ENCODE results near the gene OR4K17. TPM values are rescaled to one million over a fixed set of nuclear protein-coding genes. Genes with fewer than 3 reads are reported as not detected.

Gene OR4K17
- total and polyA plus RNA-seq, 11 donors = not detected

Other genes with a start within 250 kb of the OR4K17 start
- gene OR4K2, start 235.6 kb upstream of the OR4K17 start, total RNA-seq = not detected
- gene OR4K2, start 235.6 kb upstream of the OR4K17 start, polyA plus RNA-seq = not detected
- not detected for gene OR4K5, start 190.1 kb upstream of the OR4K17 start, total RNA-seq
- not detected for gene OR4K5, start 190.1 kb upstream of the OR4K17 start, polyA plus RNA-seq
- not detected for gene OR4K1, start 179.8 kb upstream of the OR4K17 start, total RNA-seq
- gene OR4K1, start 179.8 kb upstream of the OR4K17 start, polyA plus RNA-seq = not detected
- gene OR4K15, start 135.1 kb upstream of the OR4K17 start, total RNA-seq = not detected
- gene OR4K15, start 135.1 kb upstream of the OR4K17 start, polyA plus RNA-seq = not detected
- not detected for gene OR4Q2, start 108.6 kb upstream of the OR4K17 start, total RNA-seq
- not detected for gene OR4Q2, start 108.6 kb upstream of the OR4K17 start, polyA plus RNA-seq
- not detected for gene OR4K14, start 91.4 kb upstream of the OR4K17 start, total RNA-seq
- not detected for gene OR4K14, start 91.4 kb upstream of the OR4K17 start, polyA plus RNA-seq
- gene OR4K13, start 74.7 kb upstream of the OR4K17 start, total RNA-seq = not detected
- not detected for gene OR4K13, start 74.7 kb upstream of the OR4K17 start, polyA plus RNA-seq
- not detected for gene OR4L1, start 50.7 kb upstream of the OR4K17 start, total RNA-seq
- gene OR4L1, start 50.7 kb upstream of the OR4K17 start, polyA plus RNA-seq = not detected
- not detected for gene OR4N5, start 28.1 kb downstream of the OR4K17 start, total RNA-seq
- gene OR4N5, start 28.1 kb downstream of the OR4K17 start, polyA plus RNA-seq = not detected
- not detected for gene OR11G2, start 80.2 kb downstream of the OR4K17 start, total RNA-seq
- not detected for gene OR11G2, start 80.2 kb downstream of the OR4K17 start, polyA plus RNA-seq
- gene OR11H6, start 113.0 kb downstream of the OR4K17 start, total RNA-seq = not detected
- not detected for gene OR11H6, start 113.0 kb downstream of the OR4K17 start, polyA plus RNA-seq
- not detected for gene OR11H7, start 118.2 kb downstream of the OR4K17 start, total RNA-seq
- gene OR11H7, start 118.2 kb downstream of the OR4K17 start, polyA plus RNA-seq = not detected
- not detected for gene OR11H4, start 128.5 kb downstream of the OR4K17 start, total RNA-seq
- gene OR11H4, start 128.5 kb downstream of the OR4K17 start, polyA plus RNA-seq = not detected
- gene TTC5, start 195.2 kb downstream of the OR4K17 start, total RNA-seq = 10 to 100 TPM in 4 of 9 donors, 1 to 10 TPM in 5; 6.1 to 17.0 (median 9.3) TPM
- gene TTC5, start 195.2 kb downstream of the OR4K17 start, polyA plus RNA-seq = 1 to 10 TPM; 3.2 to 7.4 TPM
- gene CCNB1IP1, start 222.5 kb downstream of the OR4K17 start, total RNA-seq = 10 to 100 TPM; 24.5 to 85.6 (median 53.0) TPM
- 10 to 100 TPM; 84.9 to 99.1 TPM for gene CCNB1IP1, start 222.5 kb downstream of the OR4K17 start, polyA plus RNA-seq
- gene PARP2, start 232.9 kb downstream of the OR4K17 start, total RNA-seq = 10 to 100 TPM in 7 of 9 donors, 1 to 10 TPM in 2; 6.8 to 20.0 (median 16.2) TPM
- 10 to 100 TPM; 10.1 to 21.1 TPM for gene PARP2, start 232.9 kb downstream of the OR4K17 start, polyA plus RNA-seq

Measured in heart left ventricle (tissue), 11 donors.